Measurements from ENCODE around the gene UAP1L1. TPM values are rescaled to one million over a fixed set of nuclear protein-coding genes. Genes with fewer than 3 reads are reported as not detected.

Gene UAP1L1
- total RNA-seq (2022) = 22.7 and 24.6 TPM in 2 replicates
- percentile 59 among the genes with signal in this experiment for Bru-seq, nascent RNA
- percentile 75 among the genes with signal in this experiment for BruChase-seq, experiment 1, labeled RNA remaining after a 2-hour chase
- BruChase-seq, experiment 2, labeled RNA remaining after a 6-hour chase = percentile 79 among the genes with signal in this experiment
- long read RNA-seq, transcript UAP1L1-202 (9 exons, 3,365 nt) = major isoform, 29 of 51 reads
- long read RNA-seq, partial matches to known transcripts = 9 of 51 reads
- long read RNA-seq, other reads (novel, unspliced or antisense) = 12 of 51 reads

DNA sequence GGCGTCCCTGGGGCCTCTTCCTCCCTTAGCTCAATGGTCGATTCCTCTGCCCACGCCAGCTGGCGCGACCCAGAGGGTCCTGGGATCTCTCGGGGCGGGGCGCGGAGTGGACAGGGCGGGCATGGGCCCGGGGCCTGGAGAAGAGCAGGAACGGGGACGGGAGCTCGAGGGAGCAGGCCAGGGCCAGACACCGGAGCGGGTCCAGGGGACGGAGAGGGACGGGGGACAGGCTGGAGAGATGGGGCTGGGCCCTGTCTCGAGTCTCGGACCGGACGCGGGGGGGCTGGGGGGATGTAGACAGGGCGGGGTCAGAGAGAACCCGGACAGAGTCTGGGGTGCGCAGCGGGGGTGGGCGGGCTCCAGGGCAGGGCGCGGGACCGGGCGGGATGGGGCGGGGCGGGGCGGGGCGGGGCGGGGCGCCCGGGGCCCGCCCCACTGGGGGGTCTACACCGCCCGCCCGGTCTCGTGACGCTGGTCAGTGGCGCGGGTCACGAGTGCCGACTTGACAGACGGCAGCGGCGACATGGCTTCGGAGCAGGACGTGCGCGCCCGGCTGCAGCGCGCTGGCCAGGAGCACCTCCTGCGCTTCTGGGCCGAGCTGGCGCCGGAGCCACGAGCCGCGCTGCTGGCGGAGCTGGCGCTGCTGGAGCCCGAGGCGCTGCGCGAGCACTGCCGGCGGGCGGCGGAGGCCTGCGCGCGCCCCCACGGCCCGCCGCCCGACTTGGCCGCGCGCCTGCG is at the start of gene UAP1L1:
Gene UAP1L1, plus strand, starts transcription at position 508 of the 738 bp plus-strand sequence. Its CDS starts 16 bp downstream, at position 524.
- Mint-ChIP-seq H3K9me3 (ENCODE audit: unreplicated experiment) (no peaks in the 10 kb centered on the region), H3K27me3 (ENCODE audit: insufficient read depth, unreplicated experiment) (no peaks in the 10 kb centered on the region), H3K4me3 (ENCODE audit: unreplicated experiment) (peak within 1 kb of the TSS; percentile 60), H3K36me3 (ENCODE audit: insufficient read depth, unreplicated experiment) (peaks cover 12% of the 10 kb centered on the region), H3K27ac (ENCODE audit: unreplicated experiment) (no peak within 1 kb of the TSS), H3K4me1 (ENCODE audit: low read depth, unreplicated experiment) (no peaks in the 10 kb centered on the region)
- peaks cover 17% of the 10 kb centered on the region for H3K4me1 ChIP-seq
- no TSS peak for BruUV-seq (replicated peaks)
- H3K27me3 ChIP-seq (replicated peaks; ENCODE audit: control insufficient read depth, insufficient read depth, low read length) = no peaks in the 10 kb centered on the region
- ChIA-PET CTCF (interaction anchor here (0.5 to 2.3 kb wide), 5 partner anchors 9 to 216 kb away, joined by 3 to 13 read pairs (median 4); partner anchors contain the start of gene MAN1B1), POLR2A (no interaction called here)
- intact Hi-C loops (cut with micrococcal nuclease; ENCODE audit: unreplicated experiment) = no loop called here
- peak; percentile 64 to 69 for DNase-seq
- TF ChIP-seq, protein P1, sequence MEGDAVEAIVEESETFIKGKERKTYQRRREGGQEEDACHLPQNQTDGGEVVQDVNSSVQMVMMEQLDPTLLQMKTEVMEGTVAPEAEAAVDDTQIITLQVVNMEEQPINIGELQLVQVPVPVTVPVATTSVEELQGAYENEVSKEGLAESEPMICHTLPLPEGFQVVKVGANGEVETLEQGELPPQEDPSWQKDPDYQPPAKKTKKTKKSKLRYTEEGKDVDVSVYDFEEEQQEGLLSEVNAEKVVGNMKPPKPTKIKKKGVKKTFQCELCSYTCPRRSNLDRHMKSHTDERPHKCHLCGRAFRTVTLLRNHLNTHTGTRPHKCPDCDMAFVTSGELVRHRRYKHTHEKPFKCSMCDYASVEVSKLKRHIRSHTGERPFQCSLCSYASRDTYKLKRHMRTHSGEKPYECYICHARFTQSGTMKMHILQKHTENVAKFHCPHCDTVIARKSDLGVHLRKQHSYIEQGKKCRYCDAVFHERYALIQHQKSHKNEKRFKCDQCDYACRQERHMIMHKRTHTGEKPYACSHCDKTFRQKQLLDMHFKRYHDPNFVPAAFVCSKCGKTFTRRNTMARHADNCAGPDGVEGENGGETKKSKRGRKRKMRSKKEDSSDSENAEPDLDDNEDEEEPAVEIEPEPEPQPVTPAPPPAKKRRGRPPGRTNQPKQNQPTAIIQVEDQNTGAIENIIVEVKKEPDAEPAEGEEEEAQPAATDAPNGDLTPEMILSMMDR (IDR thresholded peaks at IDR 0.05; ENCODE audit: insufficient read depth in 1 of 2, low read depth in 1 of 2, low read length in 1 of 2, severe bottlenecking in 1 of 2, unreplicated experiment in 1 of 2) = no peak
- H3K9me3 ChIP-seq = no peaks in the 10 kb centered on the region
- H3K36me3 ChIP-seq (ENCODE audit: control insufficient read depth, insufficient read depth, low read length) = peaks cover 1% of the 10 kb centered on the region
- H3K4me3 ChIP-seq (ENCODE audit: low read depth, low read length) = peak within 1 kb of the TSS; percentile 75

DNA sequence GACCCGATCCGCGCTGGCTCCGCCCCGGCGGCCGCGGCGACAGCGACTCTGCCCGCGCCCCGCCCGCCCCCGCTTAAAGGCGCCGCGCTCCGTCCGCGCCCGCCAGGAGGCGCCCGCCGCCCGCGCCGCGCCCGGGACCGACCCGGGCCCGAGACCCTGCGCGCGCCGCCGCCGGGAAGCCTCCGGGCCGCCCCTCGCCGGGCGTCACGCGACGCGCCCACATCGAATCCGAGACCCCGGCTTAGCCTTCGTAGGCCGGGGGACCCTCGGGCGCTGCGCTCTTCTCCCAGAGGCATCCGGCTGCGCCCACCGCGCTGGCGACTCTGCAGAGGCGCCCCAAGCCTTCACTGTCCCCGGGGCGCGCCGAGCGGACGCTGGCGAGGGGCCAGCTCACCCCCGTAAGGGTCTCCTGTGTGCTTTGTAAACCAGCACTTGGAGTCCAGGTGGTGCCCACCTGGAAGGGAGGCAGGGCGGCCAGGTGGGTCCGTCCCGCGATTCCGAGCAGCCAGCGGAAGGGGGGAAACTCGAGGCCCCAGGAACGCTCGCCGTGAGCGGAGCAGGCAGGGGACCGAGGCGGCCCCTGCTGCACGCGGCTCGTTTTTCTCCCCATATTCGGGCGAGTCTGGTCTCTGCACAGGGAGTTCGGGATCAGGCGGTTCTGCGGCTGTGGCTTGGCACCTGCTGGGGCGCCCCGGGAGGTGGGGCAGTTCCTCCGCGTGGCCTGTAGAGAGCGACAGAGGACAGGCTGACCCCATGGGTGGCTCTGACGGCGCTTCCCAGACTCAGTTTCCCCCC is 48.9 kb upstream of the UAP1L1 start:
- H3K27me3 Mint-ChIP-seq (ENCODE audit: insufficient read depth, unreplicated experiment) = no peaks in the 10 kb centered on the region
- Histone ChIP-seq H3K9me3 (no peaks in the 10 kb centered on the region), H3K36me3 (ENCODE audit: control insufficient read depth, insufficient read depth, low read length) (no peaks in the 10 kb centered on the region), H3K4me3 (ENCODE audit: low read depth, low read length) (peak overlapping the region; percentile 75), H3K27me3 (replicated peaks; ENCODE audit: control insufficient read depth, insufficient read depth, low read length) (no peaks in the 10 kb centered on the region), H3K4me1 (peaks cover 14% of the 10 kb centered on the region)
- POLR2A ChIA-PET = interaction anchor here (0.6 to 1.4 kb wide), 2 partner anchors 37 to 58 kb away, joined by 3 to 6 read pairs; partner anchors contain the start of gene MAN1B1
- peaks cover 5% of the 10 kb centered on the region for H3K36me3 Mint-ChIP-seq (ENCODE audit: insufficient read depth, unreplicated experiment)
- intact Hi-C loops (cut with micrococcal nuclease; ENCODE audit: unreplicated experiment) = loop anchor here (2.0 kb wide), 1 partner anchor 80 kb away; no protein-coding TSS in a partner anchor
- TF ChIP-seq, protein P1 (IDR thresholded peaks at IDR 0.05; ENCODE audit: insufficient read depth in 1 of 2, low read depth in 1 of 2, low read length in 1 of 2, severe bottlenecking in 1 of 2, unreplicated experiment in 1 of 2) = peak in 1 of 2 experiments; percentile 69
- no peak overlapping the region for H3K27ac Mint-ChIP-seq (ENCODE audit: unreplicated experiment)
- peak overlapping the region; percentile 74 for H3K4me3 Mint-ChIP-seq (ENCODE audit: unreplicated experiment)
- H3K9me3 Mint-ChIP-seq (ENCODE audit: unreplicated experiment) = no peaks in the 10 kb centered on the region
- BruUV-seq (replicated peaks) = no TSS peak
- no peaks in the 10 kb centered on the region for H3K4me1 Mint-ChIP-seq (ENCODE audit: low read depth, unreplicated experiment)
- peak; percentile 69 to 82 for DNase-seq
- CTCF ChIA-PET = interaction anchor here (0.6 to 3.6 kb wide), 23 partner anchors 18 to 238 kb away, joined by 3 to 42 read pairs (median 5); partner anchors contain the start of genes CLIC3, FBXW5, MAN1B1 and PAXX

All from Caco-2 (cell line).